Keratinocyte (primary cell): ENCODE measurements around the gene NCK2. TPM values are rescaled to one million over a fixed set of nuclear protein-coding genes. Genes with fewer than 3 reads are reported as not detected.

ENCODE experiments used
- DNase-seq: peaks from one replicate; pipeline ENCODE4 v3.0.0-alpha.2; 2011; ENCODE audit warnings: low read depth, missing footprints, low spot score
- FAIRE-seq: peaks from 2 replicates; lab custom pipeline; 2011; peaks lifted over from hg19 to GRCh38; lab: Jason Lieb, UNC
- H2AFZ ChIP-seq: 2 replicates; pipeline ENCODE4 v1.6.0; 2012; ENCODE audit warnings: low read length, control low read depth, inconsistent platforms; ENCODE audit not compliant: control insufficient read depth
- H3K27ac ChIP-seq: 2 replicates; pipeline ENCODE4 v1.5.1; 2011; ENCODE audit warnings: low read length; ENCODE audit not compliant: control insufficient read depth, insufficient read depth
- H3K27me3 ChIP-seq: 3 replicates; pipeline ENCODE4 v1.6.0; 2011; ENCODE audit warnings: low read length; ENCODE audit not compliant: control insufficient read depth, insufficient read depth; ENCODE audit errors: extremely low read depth
- H3K36me3 ChIP-seq, 2 experiments: 2 replicates in 1 of 2; 3 replicates in 1 of 2; pipeline ENCODE4 v1.5.1; 2011; ENCODE audit warnings: low read length in 2 of 2, mild to moderate bottlenecking in 1 of 2; ENCODE audit not compliant: control insufficient read depth in 2 of 2, insufficient read depth in 2 of 2; ENCODE audit errors: extremely low read depth in 1 of 2
- H3K4me1 ChIP-seq: 3 replicates; pipeline ENCODE4 v1.5.1; 2011; ENCODE audit warnings: low read length; ENCODE audit not compliant: control insufficient read depth, insufficient read depth; ENCODE audit errors: extremely low read depth
- H3K4me2 ChIP-seq: 3 replicates; pipeline ENCODE4 v1.6.0; 2011; ENCODE audit warnings: low read depth, low read length; ENCODE audit not compliant: control insufficient read depth, insufficient read depth; ENCODE audit errors: extremely low read depth
- H3K4me3 ChIP-seq, 3 experiments: fragments of 200-600 bp in 1 of 3; sonication (generic) in 1 of 3; 2 replicates in 2 of 3; 3 replicates in 1 of 3; pipeline ENCODE4 v1.5.1; 2011 to 2016; ENCODE audit warnings: low read length in 3 of 3, mild to moderate bottlenecking in 3 of 3, control low read depth in 2 of 3, inconsistent platforms in 1 of 3, low read depth in 1 of 3, mixed read lengths in 1 of 3, mixed run types in 1 of 3, moderate library complexity in 1 of 3; ENCODE audit not compliant: control insufficient read depth in 2 of 3, insufficient read depth in 2 of 3; ENCODE audit errors: extremely low read depth in 1 of 3
- H3K79me2 ChIP-seq: 2 replicates; pipeline ENCODE4 v1.6.0; 2012; ENCODE audit warnings: low read length; ENCODE audit not compliant: control insufficient read depth, insufficient read depth
- H3K9ac ChIP-seq: 3 replicates; pipeline ENCODE4 v1.6.0; 2011; ENCODE audit warnings: low read length; ENCODE audit not compliant: control insufficient read depth, insufficient read depth; ENCODE audit errors: extremely low read depth
- H3K9me1 ChIP-seq: 3 replicates; pipeline ENCODE4 v1.6.0; 2011; ENCODE audit warnings: low read length; ENCODE audit not compliant: control insufficient read depth, insufficient read depth; ENCODE audit errors: extremely low read depth
- H3K9me3 ChIP-seq: 2 replicates; pipeline ENCODE4 v1.5.1; 2012; ENCODE audit warnings: low read depth, low read length; ENCODE audit not compliant: control insufficient read depth
- H4K20me1 ChIP-seq: 3 replicates; pipeline ENCODE4 v1.6.0; 2011; ENCODE audit warnings: low read length; ENCODE audit not compliant: control insufficient read depth, insufficient read depth; ENCODE audit errors: extremely low read depth
- CTCF ChIP-seq, 3 experiments: IDR thresholded peaks in 1 of 3; conservative IDR thresholded peaks in 1 of 3; optimal IDR thresholded peaks in 1 of 3; 2 replicates in 2 of 3; 3 replicates in 1 of 3; pipeline versions ENCODE3 to v1.5.1; 2011; ENCODE audit warnings: low read length in 3 of 3, mild to moderate bottlenecking in 3 of 3, moderate library complexity in 2 of 3, control low read depth in 1 of 3, inconsistent platforms in 1 of 3; ENCODE audit not compliant: insufficient read depth in 2 of 3; ENCODE audit errors: extremely low read depth in 1 of 3
- EZH2 ChIP-seq: IDR thresholded peaks from one replicate; pipeline ENCODE4 v1.6.1; 2012; ENCODE audit warnings: inconsistent platforms, mild to moderate bottlenecking, low read length, moderate library complexity
- dilution Hi-C: fragments of 300-500 bp; cut with MboI; formaldehyde crosslinking; loops from one replicate; pipeline ENCODE4 v1.7.0; 2020; ENCODE audit warnings: low sequenced_read_pairs; ENCODE audit not compliant: extremely low pct_ligation_motif_present
- polyA plus RNA-seq, 5 experiments: library from polyadenylated mRNA; depleted of rRNA in 3 of 5; stranded (reverse) in 3 of 5; stranded (forward) in 1 of 5; unstranded in 1 of 5; fragments of >200 nt; gene quantifications; 1 replicate in 1 of 5; 2 replicates in 3 of 5; 3 replicates in 1 of 5; pipeline versions ENCODE4 v1.2.1 to v1.2.3, GENCODE V29; 2011 to 2012; ENCODE audit warnings: missing spikeins in 2 of 5, low read depth in 1 of 5, low replicate concordance in 1 of 5

The NCK2 gene
- polyA plus RNA-seq, 1 donor (not counting 4 experiments of a cell fraction or from before 2014, with no cell fraction given) = 31.4 TPM

DNA sequence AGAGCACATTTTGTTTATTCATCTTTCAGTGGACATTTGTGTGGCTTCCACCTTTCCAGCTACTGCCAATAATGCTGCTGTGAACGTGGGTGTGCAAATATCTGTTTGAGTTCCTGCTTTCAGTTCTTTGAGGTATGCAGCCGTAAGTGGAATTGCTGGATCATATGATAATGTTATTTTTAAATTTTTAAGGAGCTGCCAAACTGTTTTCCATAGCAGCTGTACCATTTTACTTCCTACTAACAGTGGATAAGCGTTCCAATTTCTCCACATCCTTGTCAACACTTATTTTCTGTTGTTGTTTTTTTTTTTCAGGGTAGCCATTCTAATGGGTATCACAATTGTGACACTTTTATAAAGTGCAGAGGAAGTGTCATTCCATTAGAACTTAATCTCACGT is 162.5 kb downstream of the NCK2 start:
- no peak for DNase-seq
- H3K27me3 ChIP-seq = no peaks in the 10 kb centered on the region
- no peaks in the 10 kb centered on the region for H3K36me3 ChIP-seq
- H3K4me3 ChIP-seq = no peak overlapping the region
- no peaks in the 10 kb centered on the region for H3K79me2 ChIP-seq
- no peak overlapping the region for H3K9ac ChIP-seq
- no peak overlapping the region for H3K27ac ChIP-seq
- dilution Hi-C loops = no loop called here
- no peak for FAIRE-seq
- TF ChIP-seq EZH2 (no peak), CTCF (optimal IDR thresholded peaks at IDR 0.05 in 1 of 3, IDR thresholded peaks at IDR 0.05 in 1 of 3, conservative IDR thresholded peaks at IDR 0.05 in 1 of 3; ENCODE audit: extremely low read depth in 1 of 3, insufficient read depth in 2 of 3, low read length in 3 of 3) (no peak)
- no peaks in the 10 kb centered on the region for H3K9me3 ChIP-seq
- H3K4me1 ChIP-seq = no peaks in the 10 kb centered on the region
- peaks cover 2% of the 10 kb centered on the region for H3K9me1 ChIP-seq
- H3K4me2 ChIP-seq = no peak overlapping the region
- no peaks in the 10 kb centered on the region for H4K20me1 ChIP-seq
- no peak overlapping the region for H2AFZ ChIP-seq

DNA sequence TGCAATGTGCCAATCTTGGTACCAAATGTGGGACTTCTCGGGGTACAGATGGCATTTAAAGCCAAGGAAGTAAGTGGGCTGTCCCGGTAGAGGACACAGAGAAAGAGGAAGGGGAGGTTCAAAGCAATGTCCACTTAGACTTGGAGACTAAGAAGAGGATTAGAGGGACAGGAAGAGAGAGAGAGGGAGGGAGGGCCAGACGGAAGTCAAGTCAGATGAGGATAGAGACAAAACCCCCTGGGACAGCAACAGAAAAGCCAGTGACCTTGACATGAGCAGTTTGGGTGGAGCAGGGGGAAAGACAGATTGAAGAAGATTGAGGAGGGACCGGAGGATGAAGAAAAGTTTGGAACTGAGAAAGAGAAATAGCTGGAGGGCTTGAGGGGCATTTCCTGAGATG is 164.5 kb downstream of the NCK2 start:
- no peak overlapping the region for H3K27ac ChIP-seq

More for the DNA sequence above, 164.5 kb downstream of the NCK2 start:
- no peak for FAIRE-seq
- H3K9me1 ChIP-seq = no peaks in the 10 kb centered on the region
- DNase-seq = no peak
- H3K4me1 ChIP-seq = no peaks in the 10 kb centered on the region
- no peaks in the 10 kb centered on the region for H3K9me3 ChIP-seq
- no peaks in the 10 kb centered on the region for H3K36me3 ChIP-seq
- dilution Hi-C loops = no loop called here
- no peaks in the 10 kb centered on the region for H3K79me2 ChIP-seq
- no peak overlapping the region for H3K9ac ChIP-seq
- H3K27me3 ChIP-seq = no peaks in the 10 kb centered on the region
- H2AFZ ChIP-seq = no peak overlapping the region
- no peaks in the 10 kb centered on the region for H4K20me1 ChIP-seq
- TF ChIP-seq CTCF (optimal IDR thresholded peaks at IDR 0.05 in 1 of 3, IDR thresholded peaks at IDR 0.05 in 1 of 3, conservative IDR thresholded peaks at IDR 0.05 in 1 of 3; ENCODE audit: extremely low read depth in 1 of 3, insufficient read depth in 2 of 3, low read length in 3 of 3) = no peak
- TF ChIP-seq EZH2 = no peak
- no peak overlapping the region for H3K4me3 ChIP-seq
- no peak overlapping the region for H3K4me2 ChIP-seq
